ENCODE data around the gene ARFGAP3. TPM values are rescaled to one million over a fixed set of nuclear protein-coding genes. Genes with fewer than 3 reads are reported as not detected.

Gene ARFGAP3
- total RNA-seq, 1 donor from 2014 or later: 59.1 TPM

GRCh38 chr22:42873356-42873755 lies 16.3 kb upstream of the ARFGAP3 start:
- Mint-ChIP-seq H3K36me3 (ENCODE audit: unreplicated experiment) (peaks cover 30% of the 10 kb centered on the region), H3K27me3 (ENCODE audit: unreplicated experiment) (no peaks in the 10 kb centered on the region), H3K4me3 (ENCODE audit: unreplicated experiment) (no peak overlapping the region), H3K27ac (ENCODE audit: unreplicated experiment) (peak overlapping the region; percentile 34), H3K9me3 (ENCODE audit: unreplicated experiment) (no peaks in the 10 kb centered on the region), H3K4me1 (ENCODE audit: unreplicated experiment) (peaks cover 7% of the 10 kb centered on the region)
- TF ChIP-seq, protein P1, sequence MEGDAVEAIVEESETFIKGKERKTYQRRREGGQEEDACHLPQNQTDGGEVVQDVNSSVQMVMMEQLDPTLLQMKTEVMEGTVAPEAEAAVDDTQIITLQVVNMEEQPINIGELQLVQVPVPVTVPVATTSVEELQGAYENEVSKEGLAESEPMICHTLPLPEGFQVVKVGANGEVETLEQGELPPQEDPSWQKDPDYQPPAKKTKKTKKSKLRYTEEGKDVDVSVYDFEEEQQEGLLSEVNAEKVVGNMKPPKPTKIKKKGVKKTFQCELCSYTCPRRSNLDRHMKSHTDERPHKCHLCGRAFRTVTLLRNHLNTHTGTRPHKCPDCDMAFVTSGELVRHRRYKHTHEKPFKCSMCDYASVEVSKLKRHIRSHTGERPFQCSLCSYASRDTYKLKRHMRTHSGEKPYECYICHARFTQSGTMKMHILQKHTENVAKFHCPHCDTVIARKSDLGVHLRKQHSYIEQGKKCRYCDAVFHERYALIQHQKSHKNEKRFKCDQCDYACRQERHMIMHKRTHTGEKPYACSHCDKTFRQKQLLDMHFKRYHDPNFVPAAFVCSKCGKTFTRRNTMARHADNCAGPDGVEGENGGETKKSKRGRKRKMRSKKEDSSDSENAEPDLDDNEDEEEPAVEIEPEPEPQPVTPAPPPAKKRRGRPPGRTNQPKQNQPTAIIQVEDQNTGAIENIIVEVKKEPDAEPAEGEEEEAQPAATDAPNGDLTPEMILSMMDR (IDR thresholded peaks at IDR 0.05): no peak
- no peak for DNase-seq (ENCODE audit: extremely low spot score, unreplicated experiment)

DNA sequence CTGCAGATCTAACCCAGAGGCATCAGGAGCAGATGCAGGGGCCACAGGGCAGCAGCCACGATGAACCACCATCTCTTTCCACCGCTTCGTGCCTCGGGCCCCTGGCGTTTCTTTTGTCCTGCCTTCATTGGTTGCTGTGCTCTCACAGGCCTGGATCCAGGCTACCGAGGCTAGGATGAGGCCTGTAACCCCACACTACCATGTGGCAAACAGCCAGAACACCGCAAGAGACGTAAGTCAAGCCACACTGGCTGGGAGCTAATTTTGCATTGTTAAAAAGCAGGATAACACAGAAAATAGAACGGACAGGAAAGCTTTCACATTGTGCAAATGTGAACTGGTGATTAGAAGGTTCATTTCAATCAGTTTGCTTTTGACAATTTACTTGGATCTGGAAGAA lies 15.7 kb upstream of the ARFGAP3 start:
- Mint-ChIP-seq H3K4me3 (ENCODE audit: unreplicated experiment) (no peak overlapping the region), H3K36me3 (ENCODE audit: unreplicated experiment) (peaks cover 30% of the 10 kb centered on the region), H3K9me3 (ENCODE audit: unreplicated experiment) (no peaks in the 10 kb centered on the region), H3K4me1 (ENCODE audit: unreplicated experiment) (peaks cover 7% of the 10 kb centered on the region), H3K27ac (ENCODE audit: unreplicated experiment) (peak overlapping the region; percentile 14), H3K27me3 (ENCODE audit: unreplicated experiment) (no peaks in the 10 kb centered on the region)
- TF ChIP-seq, protein P1 (IDR thresholded peaks at IDR 0.05): no peak
- DNase-seq (ENCODE audit: extremely low spot score, unreplicated experiment): no peak

DNA sequence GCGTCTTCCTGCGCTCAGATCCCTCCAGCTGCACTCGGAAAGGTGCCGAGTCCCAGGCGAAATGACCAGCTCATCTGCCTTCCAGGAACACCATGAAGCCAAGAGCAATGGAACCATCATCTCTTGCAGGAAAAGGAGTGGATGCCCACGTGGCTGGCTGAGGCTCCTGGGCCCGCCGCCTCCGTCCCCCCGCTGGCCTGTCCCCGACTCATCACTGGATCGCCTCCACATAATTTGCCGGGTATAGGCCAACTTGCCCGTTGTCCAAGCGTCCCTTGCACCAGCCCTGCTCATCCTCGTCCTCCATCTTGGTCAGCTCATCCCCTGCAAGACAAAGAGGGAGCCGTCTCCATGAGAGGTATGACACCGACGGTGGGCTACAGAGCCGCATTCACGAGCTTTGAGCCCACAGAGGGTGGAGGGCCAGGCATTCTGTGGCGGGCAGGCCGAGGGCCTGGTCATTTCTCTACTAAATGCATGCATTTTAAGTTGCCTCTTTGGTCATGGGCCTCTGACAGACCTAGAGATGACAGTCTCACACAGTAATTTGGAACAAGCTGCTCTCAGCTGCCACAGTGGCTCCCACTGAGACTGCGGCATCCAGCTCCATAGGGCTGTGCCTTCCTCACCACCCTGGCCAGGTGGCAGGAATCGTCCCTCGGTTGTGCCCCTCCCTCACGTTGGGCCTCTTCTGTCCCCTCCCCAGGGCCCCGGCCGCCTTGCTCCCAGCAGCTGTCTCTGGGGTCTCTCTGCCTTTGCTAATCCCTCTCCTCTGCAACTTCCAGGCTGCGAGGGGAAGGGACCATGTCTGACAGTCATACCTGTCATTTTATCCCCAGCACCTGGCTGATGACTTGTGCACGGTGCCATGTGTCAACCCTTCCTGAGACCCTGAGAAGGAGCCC lies 14.3 kb upstream of the ARFGAP3 start:
- DNase-seq (ENCODE audit: extremely low spot score, unreplicated experiment): no peak
- Mint-ChIP-seq H3K4me1 (ENCODE audit: unreplicated experiment) (peaks cover 7% of the 10 kb centered on the region), H3K36me3 (ENCODE audit: unreplicated experiment) (peaks cover 21% of the 10 kb centered on the region), H3K27me3 (ENCODE audit: unreplicated experiment) (no peaks in the 10 kb centered on the region), H3K27ac (ENCODE audit: unreplicated experiment) (no peak overlapping the region), H3K9me3 (ENCODE audit: unreplicated experiment) (no peaks in the 10 kb centered on the region), H3K4me3 (ENCODE audit: unreplicated experiment) (no peak overlapping the region)
- TF ChIP-seq, protein P1 (IDR thresholded peaks at IDR 0.05): no peak

DNA sequence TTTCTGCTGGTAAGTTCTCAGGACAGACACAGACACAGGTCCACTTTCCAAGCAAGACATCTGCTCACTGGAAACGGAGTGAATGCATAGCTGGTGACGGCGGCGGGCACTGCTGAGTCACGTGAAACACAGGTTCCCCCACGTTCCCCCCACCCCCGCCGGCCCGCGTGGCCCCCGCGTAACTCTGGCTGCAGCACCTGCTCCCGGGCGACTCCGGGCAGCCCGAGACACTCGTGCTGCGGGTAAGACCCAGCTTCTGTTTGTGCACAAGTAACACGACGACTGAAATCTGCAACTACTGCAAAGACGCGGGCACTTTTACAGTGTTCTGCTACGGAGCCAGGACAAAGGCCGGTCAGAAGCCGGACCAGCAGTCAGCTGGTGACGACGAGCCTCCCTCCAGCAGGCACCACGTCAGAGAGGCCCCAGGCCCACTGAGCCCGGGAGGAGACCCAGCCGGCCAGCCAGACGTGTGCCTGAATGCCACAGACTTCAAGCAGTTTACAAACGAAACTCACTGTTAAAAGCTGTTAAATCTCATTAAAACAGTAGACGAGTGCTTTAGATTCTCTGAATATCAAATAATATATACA lies 12.9 kb upstream of the ARFGAP3 start:
- Mint-ChIP-seq H3K4me3 (ENCODE audit: unreplicated experiment) (no peak overlapping the region), H3K4me1 (ENCODE audit: unreplicated experiment) (peaks cover 7% of the 10 kb centered on the region), H3K36me3 (ENCODE audit: unreplicated experiment) (peaks cover 16% of the 10 kb centered on the region), H3K9me3 (ENCODE audit: unreplicated experiment) (no peaks in the 10 kb centered on the region), H3K27me3 (ENCODE audit: unreplicated experiment) (no peaks in the 10 kb centered on the region), H3K27ac (ENCODE audit: unreplicated experiment) (peak overlapping the region; percentile 34)
- TF ChIP-seq, protein P1 (IDR thresholded peaks at IDR 0.05): no peak
- no peak for DNase-seq (ENCODE audit: extremely low spot score, unreplicated experiment)

DNA sequence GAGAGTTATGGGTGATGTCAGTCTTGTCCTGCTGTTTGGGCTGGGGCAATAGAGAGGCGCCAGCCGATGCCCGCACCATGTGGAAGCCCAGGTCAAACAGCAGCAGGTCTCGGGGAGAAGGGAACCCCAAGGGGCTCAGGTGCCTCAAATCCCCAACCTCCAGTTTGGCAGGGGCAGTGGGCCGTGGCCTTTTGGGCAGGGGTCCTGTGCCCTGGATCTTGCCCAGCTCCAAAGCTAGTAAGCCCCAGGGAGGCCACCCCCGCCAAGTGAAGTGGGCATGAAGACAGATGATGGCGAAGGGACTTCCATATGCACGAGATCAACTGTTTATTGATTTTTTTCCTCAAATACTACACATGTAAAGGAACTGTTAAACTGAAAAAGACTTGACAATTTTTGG lies 12.4 kb upstream of the ARFGAP3 start:
- Mint-ChIP-seq H3K9me3 (ENCODE audit: unreplicated experiment) (no peaks in the 10 kb centered on the region), H3K36me3 (ENCODE audit: unreplicated experiment) (peaks cover 16% of the 10 kb centered on the region), H3K27me3 (ENCODE audit: unreplicated experiment) (no peaks in the 10 kb centered on the region), H3K4me3 (ENCODE audit: unreplicated experiment) (no peak overlapping the region), H3K27ac (ENCODE audit: unreplicated experiment) (peak overlapping the region; percentile 36), H3K4me1 (ENCODE audit: unreplicated experiment) (peaks cover 7% of the 10 kb centered on the region)
- TF ChIP-seq, protein P1 (IDR thresholded peaks at IDR 0.05): no peak
- no peak for DNase-seq (ENCODE audit: extremely low spot score, unreplicated experiment)

All from osteocyte (in vitro differentiated cells).